Measurements from ENCODE around the gene PSPH. TPM values are rescaled to one million over a fixed set of nuclear protein-coding genes. Genes with fewer than 3 reads are reported as not detected.
A peak's percentile ranks its signal among the peaks of the same experiment; 100 is the strongest.
"Not testable (repeated sequence)": the region's sequence is repeated elsewhere in the genome, so short reads cannot be mapped to it uniquely, and the experiment has no call there.

The PSPH gene
- total RNA-seq, 1 experiment from 2014 or later = 90.8 TPM

DNA sequence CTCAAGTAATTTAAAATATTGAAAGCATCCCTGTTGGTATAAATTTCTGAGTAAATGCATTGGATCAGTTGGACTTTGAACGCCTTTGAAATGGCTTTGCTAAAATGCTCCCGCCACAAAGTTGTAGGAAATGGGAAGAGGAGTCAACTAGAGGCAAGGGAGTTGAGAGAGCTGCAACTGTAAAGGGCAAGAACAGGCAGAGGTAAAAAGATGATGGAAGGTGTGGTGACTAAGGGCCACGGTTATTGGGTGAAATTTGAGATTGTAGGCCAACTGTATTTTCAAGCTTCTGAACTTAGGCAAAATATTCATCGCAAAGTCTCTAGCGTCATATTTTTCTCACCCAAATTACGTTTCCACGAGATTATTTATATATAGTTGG, 12.2 kb upstream of the PSPH start:
- DNase-seq (ENCODE audit: low read depth) = no peak

DNA sequence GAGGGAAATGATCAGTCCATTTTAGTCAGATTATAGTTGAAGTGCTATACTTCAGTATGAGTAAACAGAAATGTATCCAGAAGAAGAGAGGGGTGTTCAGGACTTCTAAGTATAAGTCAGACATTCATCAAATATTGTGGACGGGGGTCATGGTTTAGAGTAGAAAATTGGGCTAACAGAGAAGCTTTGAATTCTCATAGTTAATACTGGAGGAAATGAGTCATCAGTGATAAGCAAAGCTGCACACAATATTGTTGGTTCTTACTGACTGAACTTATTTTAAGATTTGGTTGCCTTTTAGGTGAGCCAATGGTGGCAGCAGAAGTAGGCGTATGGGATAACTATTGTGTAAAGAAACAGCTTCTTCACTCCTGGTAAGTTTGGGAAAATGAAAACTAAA, 11.1 kb upstream of the PSPH start:
- DNase-seq (ENCODE audit: low read depth) = peak; percentile 78

DNA sequence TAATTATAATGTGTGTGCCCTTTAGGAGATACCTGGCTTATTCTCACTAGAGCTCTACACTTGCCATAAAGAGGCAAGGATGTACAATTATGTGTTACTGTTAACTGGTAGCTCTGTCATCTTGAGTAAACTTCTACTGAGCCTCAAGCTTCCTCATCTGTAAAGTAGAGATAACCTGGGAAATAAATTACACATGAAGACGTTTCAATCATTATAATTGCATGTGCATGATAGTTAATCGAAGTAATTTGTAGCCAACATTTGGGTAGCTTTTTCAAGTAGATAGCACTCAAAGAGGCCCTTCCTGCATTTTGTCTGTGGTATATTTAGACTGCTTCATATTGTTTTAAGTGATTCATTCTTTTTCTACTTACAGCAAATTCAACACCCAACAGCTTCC, 2.7 kb upstream of the PSPH start:
- DNase-seq (ENCODE audit: low read depth) = no peak

DNA sequence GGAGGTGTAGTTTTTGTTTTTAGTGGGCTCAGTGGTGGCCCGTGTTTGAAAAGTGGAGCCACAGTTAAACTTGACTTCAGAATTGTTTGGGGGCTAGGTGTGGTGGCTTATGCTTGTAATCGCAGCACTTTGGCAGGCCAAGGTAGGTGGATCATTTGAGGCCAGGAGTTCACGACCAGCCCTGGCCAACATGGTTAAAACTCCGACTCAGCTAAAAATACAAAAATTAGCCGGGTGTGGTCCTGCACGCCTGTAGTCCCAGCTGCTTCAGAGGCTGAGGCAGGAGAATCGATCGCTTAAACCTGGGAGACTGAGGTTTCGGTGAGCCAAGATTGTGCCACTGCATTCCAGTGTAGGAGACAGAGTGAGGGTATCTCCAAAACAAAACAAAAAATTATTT, 2.1 kb upstream of the PSPH start:
- no peak for DNase-seq (ENCODE audit: low read depth)

DNA sequence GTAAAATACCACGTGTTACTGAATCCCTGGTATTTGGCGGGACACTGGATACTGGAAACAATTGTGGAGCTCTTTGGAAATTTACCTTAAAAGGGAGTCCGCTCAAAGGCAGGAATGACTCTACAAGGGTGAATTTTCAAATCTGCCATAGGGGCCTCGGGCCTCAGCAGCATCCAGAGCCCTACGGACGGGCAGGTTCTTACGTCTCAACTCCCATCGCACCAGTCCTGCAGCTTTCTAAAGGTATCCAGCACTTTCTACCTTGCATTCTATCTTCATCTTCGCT, 248 bp downstream of the PSPH start:
- no peak for DNase-seq (ENCODE audit: low read depth)

DNA sequence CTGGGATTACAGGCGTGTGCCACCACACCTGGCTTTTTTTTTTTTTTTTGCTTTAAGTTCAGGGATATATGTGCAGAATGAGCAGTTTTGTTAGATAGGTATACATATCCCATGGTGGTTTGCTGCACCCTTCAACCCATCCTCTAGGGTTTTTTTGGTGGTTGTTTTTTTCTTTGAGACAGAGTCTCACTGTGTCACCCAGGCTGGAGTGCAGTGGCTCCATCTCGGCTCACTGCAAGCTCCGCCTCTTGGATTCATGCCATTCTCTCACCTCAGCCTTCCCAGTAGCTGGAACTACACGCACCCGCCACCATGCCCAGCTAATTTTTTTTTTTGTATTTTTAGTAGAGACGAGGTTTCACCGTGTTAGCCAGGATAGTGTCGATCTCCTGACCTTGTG, 2.5 kb downstream of the PSPH start:
- DNase-seq (ENCODE audit: low read depth) = not testable (repeated sequence)

DNA sequence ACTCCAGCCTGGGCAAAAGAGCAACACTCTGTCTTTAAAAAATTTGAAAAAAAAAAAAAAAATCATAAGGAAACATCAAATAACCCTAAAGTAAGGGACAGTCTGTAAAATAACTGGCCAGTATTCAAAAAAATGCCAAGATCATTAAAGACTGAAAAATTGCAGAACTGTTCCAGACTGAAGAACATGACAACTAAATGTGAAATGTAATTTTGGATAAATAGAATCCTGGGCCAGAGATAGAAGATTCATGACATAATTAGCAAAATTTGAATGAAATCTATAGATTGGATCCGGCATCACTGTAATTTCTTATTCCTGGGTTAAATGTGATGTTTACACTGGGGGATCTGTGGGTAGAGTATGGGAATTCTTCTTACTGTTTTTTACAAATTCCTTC, 3.0 kb downstream of the PSPH start:
- no peak for DNase-seq (ENCODE audit: low read depth)

DNA sequence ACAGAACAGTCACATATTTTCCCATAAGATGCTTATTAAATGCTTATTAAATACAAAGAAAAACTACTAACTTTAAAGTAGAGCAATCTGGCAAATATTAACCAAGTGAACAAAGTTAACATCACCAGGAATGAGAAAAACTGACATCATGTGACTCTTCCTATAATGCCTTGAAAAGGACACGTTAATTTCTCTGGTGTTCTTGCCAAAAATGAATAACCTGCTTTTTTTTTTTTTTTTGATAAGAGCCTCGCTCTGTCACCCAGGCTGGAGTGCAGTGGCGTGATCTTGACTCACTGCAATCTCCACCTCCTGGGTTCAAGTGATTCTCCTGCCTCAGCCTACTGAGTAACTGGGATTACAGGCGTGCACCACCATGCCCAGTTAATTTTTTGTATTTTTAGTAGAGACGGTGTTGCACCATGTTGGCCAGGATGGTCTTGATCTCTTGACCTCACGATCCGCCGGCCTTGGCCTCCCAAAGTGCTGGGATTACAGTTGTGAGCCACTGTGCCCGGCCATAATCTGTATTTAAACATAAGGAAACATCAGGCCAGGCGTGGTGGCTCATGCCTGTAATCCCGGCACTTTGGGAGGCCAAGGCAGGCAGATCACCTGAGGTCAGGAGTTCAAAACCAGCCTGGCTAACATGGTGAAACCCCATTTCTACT, 3.7 kb downstream of the PSPH start:
- DNase-seq (ENCODE audit: low read depth) = not testable (repeated sequence)

DNA sequence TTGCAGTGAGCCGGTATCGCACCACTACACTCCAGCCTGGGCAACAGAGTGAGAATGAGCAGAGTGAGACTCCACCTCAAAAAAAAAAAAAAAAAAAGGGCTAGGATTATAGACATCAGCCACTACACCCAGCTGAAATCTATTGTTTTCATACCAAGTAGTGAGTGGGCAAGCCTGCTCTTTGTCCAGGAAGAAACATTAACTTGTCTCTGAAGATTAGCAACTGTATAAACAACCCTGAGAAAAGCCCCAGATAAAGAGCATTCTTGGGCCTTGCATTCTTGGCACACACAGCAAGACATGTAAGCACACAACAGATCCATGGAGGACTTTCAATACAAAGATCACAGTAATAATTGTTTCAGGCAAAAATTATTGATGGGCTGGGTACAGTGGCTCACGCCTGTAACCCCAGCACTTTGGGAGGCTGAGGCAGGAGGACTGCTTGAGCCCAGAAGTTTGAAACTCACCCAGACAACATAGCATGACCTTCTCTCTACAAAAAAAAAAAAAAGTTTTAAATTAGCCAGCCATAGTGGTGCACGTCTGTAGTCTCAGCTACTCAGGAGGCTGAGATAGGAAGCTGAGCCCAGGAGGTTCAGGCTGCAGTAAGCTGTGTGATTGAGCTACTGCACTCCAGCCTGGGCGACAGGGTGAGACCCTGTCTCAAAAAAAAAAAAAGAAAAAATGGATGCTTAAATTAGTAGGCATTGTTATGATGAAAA, 4.4 kb downstream of the PSPH start:
- DNase-seq (ENCODE audit: low read depth) = no peak

DNA sequence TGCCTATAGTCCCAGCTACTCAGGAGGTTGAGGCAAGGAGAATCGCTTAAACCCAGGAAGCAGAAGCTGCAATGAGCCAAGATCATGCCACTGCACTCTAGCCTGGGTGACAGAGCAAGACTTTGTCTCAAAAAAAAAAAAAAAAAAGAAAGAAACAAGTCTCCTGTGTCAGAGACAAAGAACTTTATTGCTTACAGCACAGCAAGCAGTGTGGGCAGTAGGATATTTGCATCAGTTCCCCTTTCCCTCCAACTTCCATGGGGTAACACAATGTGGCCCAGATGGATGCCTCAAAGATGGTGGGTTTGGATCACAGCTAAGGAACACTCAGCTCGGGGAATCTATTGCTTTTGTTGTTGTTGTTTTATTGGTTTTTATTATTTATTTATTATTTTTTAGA, 5.5 kb downstream of the PSPH start:
- DNase-seq (ENCODE audit: low read depth) = not testable (repeated sequence)

DNA sequence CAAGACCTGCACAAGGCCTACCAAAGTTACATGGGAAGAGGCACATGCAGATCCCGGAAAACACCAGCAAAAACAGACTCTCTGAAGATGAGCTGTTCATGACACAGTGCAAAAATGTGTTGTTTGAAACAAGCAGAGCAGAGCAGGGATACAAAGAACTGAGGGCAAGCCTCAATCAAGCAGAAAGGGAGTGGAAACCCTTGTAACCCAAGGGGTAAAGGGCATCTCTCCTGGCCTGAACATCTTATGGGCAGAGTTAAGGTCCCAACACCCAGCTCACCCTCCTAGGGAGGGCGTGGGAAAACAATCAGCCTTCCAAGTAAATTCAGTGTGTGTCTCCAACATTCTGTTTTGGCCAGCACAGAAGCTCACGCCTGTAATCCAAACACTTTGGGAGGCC, 10.5 kb downstream of the PSPH start:
- no peak for DNase-seq (ENCODE audit: low read depth)

DNA sequence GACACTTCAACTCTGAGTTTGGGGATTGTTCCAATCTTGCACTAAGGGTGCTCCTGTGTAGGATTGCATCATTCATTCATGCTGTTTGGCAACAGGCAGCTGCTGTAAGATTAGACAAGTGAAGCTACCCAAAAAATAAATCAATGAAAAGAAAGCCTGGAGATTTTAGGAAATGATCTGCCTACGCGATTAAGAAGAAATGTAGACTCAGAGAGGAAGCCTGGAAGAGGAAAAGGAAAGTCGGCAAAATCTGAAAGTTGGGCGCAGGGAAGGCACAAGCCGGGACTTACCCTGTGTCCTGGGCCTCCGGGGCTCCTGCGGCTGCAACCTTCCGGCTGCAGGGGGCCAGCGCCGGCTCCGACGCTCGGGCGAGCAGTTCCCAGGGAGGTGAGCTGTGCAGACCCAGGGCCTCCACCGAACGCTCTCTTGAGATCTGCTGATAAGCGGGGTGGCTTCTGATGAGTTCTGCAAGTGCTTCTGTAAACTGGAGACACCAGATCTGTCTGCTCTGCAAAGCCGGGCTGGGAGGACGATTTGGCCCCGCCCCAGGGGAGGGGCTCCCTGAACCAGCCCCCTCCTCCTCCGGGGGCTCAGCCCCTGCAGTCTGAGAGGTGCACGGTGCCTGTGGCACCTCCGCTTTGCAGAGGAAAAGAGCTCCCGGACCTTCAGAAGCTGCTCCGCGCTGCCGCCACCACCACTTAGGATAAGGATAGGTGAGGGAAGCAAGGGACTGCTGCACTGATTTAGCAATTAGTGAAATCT, 17.4 kb downstream of the PSPH start:
- peak; percentile 75 for DNase-seq (ENCODE audit: low read depth)

DNA sequence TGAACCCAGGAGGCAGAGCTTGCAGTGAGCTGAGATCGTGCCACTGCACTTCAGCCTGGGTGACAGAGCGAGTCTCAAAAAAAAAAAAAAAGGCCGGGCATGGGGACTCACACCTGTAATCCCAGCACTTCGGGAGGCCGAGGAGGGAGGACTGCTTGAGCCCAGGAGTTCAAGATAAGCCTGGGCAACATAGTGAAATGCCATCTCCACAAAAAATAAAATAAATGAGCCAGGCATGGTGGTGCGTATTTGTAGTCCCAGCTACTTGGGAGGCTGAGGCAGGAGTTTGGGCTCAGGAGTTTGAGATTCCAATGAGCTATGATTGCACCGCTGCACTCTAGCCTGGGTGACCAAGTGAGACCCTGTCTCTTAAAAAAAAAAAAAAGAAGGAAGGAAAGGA, 18.7 kb downstream of the PSPH start:
- DNase-seq (ENCODE audit: low read depth) = not testable (repeated sequence)

DNA sequence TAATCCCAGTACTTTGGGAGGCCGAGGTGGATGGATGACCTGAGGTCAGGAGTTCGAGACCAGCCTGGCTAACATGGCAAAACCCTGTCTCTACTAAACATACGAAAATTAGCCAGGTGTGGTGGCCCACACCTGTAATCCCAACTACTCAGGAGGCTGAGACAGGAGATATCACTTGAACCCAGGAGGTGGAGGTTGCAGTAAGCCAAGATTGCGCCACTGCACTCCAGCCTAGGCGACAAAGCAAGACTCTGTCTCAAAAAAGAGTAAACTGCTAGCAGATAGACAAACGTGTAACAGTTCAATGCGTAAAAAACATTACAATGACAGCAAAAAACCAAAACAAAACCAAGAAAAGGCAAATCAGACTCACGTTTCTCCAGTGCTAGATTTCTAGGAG, 19.7 kb downstream of the PSPH start:
- not testable (repeated sequence) for DNase-seq (ENCODE audit: low read depth)

DNA sequence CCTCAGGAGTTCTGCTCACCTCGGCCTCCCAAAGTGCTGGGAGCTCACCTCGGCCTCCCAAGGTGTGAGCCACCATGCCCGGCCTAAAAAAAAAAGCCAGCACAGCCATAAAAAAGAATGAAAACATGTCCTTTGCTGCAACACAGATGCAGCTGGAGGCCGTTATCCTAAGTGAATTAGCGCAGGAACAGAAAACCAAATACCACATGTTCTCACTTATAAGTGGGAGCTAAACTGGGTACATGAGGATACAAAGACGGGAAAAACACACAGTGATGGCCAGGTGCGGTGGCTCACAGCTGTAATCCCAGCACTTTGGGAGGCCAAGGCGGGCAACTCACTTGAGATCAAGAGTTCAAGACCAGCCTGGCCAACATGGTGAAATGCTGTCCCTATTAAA, 20.9 kb downstream of the PSPH start:
- DNase-seq (ENCODE audit: low read depth) = no peak

DNA sequence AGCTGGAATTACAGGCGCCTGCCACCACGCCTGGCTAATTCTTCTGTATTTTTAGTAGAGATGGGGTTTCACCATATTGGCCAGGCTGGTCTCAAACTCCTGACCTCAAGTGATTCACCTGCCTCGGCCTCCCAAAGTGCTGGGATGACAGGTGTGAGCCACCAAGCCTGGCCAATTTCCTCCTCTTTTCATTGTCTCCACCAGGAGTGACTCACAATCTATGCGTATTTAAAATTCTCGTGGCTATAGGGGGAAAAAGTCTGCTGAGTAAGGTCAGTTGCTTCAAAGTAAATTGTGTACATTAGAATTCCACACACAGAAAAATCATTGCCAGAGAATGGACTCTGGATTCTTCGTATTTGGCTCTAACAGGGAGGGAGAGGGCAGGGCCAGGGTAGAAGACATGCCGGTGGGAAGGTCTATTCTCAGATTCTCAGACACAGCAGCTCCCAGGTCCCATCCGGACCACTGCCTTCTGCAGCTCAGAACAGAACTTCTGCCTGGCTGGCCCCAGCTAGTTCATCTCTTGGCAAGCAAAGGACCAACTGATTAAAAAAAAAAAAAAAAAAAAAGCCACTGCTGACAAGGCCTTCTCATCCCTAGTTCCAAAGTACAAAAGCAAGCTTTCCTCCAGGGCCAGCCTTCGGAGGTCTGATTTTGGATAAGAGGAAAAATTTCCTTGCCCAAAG, 22.2 kb downstream of the PSPH start:
- peak; percentile 55 for DNase-seq (ENCODE audit: low read depth)

DNA sequence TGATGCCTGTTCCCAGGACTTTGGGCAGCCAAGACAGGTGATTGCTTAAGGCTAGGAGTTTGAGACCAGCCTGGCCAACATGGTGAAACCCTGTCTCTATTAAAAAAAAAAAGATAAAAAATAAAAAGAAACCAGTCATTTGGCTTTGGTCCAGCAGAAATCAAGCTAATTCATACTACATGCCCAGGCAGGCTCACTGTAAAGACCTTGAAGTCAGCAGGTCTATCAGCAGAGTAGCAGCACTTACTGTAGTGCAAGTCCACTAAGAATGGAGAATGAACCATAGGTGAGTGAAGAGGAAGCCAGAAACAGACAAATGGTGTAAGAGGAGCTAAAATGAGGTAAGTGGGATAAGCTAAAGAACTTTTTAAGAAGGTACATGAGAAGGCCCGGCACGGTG, 24.7 kb downstream of the PSPH start:
- no peak for DNase-seq (ENCODE audit: low read depth)

DNA sequence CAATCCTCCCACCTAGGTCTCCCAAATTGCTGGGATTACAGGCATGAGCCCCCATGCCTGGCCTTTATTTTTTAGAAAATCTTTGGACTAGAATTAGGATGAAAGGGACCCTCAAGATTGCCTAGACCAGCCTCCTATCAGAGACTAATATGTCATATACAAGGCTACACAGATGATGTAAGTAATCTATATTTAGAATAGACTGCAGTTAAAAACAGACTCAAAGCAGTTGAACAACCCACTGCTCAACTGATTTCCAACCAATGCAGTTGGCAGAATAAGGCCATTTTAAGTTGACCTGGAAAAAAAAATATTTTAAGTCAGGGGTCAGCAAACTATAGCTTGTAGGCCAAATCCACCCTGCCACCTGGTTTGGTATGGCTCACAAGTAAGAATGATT, 27.7 kb downstream of the PSPH start:
- DNase-seq (ENCODE audit: low read depth) = no peak

DNA sequence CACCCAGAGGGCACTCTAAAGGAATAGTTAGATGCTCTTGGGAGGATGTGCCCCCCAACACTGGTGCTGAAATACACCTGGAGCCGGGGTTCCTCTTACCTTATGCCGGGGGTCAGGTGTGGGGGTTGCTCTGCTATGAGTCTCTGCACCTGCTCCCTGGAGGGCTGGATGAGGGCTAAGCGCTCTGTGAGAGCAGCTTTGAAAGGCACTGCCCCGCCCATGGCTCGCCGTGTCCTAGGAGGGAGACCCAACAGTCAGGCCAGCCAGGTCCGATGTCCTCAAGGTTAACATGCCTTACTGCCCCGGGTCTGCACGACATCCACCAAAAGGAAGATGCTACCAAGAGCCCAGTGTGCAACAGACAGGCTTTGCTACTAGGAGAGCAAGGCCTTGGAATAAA, 31.7 kb downstream of the PSPH start:
- DNase-seq (ENCODE audit: low read depth) = no peak

DNA sequence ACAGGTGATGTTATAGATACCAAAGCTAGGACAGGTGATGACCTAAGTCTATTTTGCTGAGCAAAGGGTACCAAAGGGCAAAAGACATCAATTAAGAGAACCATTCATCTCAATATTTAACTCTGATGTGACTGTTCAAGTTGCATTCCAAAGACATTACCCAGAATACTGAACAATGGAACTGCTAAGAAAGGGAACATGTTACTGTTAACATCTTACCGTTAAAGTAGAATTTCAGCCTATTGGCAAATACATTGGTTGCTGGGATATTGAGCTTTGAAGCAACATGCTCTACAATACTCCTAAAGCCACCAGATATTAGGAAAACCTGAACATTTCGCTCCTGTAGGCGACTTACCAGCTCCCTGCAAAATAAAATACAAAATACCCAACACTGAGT, 34.2 kb downstream of the PSPH start:
- not testable (repeated sequence) for DNase-seq (ENCODE audit: low read depth)

DNA sequence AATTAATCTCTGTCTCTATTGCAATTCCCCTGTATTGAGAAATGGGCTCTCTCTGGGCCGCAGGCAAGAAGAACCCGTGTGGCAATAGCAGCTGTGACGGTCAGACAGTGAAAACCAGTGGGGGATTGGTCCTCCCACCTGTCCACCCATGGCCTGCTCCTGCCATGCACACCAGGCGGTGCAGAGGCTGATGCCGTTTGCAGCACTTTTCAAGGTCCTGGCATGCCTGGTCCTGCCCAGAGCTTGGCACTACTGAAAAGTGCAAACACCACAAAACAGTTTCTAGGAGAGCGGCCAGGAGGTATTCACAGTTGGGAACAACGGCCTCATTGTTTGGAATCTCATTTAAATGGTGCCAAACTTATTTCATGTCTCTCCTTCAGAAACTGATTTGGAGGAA, 41.5 kb downstream of the PSPH start:
- no peak for DNase-seq (ENCODE audit: low read depth)

DNA sequence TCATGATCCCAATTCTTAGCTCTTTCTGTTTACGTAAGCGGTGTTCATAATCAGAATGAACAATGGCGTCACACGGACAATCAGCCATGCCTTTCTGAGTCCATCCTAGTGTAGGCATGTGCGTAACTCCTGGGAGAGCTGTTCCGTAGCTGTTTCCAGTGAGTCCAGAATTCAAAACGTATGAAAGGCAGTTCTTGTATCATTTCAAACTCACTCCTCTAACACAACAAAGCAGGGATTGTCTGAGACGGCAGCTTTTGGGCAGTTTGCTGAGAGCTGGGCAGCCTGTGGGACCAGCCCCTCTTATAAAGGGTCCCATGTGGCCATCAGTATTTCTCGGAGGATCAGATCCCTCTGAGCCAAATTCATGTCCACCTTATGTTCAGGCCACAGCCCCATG, 43.4 kb downstream of the PSPH start:
- DNase-seq (ENCODE audit: low read depth) = no peak

Data from HT1080 (cell line).